PFSK-1 (cell line): ENCODE measurements around the gene GALNT9.

Source experiments
- POLR2AphosphoS5 ChIP-seq: IDR thresholded peaks from 2 replicates; pipeline ENCODE4 v1.6.1; 2012; ENCODE audit warnings: low read depth, mild to moderate bottlenecking, control low read depth, low read length, moderate library complexity
- SIN3A ChIP-seq: IDR thresholded peaks from 2 replicates; pipeline ENCODE4 v1.6.1; 2012; ENCODE audit warnings: mild to moderate bottlenecking, low read length, moderate library complexity, borderline replicate concordance; ENCODE audit not compliant: insufficient read depth

DNA sequence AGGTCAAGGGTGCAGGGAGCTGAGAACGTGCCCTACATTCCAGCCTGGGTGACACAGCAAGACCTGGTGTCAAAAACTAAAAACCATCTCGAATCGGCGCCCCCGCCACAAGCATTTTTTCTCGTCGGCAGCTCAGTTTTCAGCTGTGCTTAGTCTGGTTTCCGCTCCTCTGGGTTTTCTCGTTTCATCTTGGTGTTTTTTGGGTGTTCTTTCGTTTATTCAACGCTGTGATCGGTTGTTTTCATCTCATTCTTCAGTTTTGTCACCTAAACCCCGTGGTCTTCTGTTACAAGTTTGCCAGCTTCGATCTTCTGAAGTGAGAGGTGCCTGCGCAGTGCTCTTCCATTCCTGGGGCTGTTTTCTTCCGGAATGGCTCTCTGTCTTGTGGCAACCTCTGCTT is 143.7 kb downstream of the GALNT9 start:
- TF ChIP-seq POLR2AphosphoS5 (no peak), SIN3A (no peak)
